Gastrocnemius medialis (tissue), 4 donors: ENCODE results near the gene AATK.

ENCODE experiments used
- POLR2A ChIP-seq, 2 donors: fragments of 450-650 bp; IDR thresholded peaks; one replicate each; pipeline ENCODE4 v1.6.1; 2017; ENCODE audit warnings: antibody characterized with exemption in 2 of 2, mild to moderate bottlenecking in 2 of 2, moderate library complexity in 2 of 2
- TF ChIP-seq, protein P1 (sequence below), 5 experiments: fragments of 450-650 bp in 3 of 5; fragments of 200-600 bp in 2 of 5; sonication (generic) in 2 of 5; IDR thresholded peaks in 4 of 5; conservative IDR thresholded peaks in 1 of 5; 1 replicate in 4 of 5; 2 replicates in 1 of 5; pipeline ENCODE4 v1.5.1; 2016 to 2019; ENCODE audit warnings: antibody characterized with exemption in 5 of 5, mild to moderate bottlenecking in 3 of 5, moderate library complexity in 3 of 5

DNA sequence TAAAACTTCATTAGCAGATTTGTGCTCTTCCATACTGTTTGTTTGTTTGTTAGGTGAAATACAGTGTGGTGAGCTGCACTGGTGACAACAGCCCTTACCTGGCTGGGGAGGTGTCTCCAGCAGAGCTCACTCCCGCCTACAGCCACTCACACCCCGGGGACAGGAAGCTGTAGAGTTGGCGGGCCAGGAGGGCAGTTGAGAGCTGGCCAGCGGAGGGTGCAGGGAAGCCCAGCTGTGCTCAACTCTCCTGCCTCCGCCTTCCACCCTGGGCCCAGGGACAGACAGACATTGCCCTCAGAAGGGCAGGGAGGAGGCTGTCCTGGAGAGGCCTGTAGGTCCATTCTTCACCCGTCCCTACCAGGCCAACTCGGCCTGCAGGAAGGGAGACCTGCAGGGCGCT, 49.3 kb downstream of the AATK start:
- TF ChIP-seq, protein P1, sequence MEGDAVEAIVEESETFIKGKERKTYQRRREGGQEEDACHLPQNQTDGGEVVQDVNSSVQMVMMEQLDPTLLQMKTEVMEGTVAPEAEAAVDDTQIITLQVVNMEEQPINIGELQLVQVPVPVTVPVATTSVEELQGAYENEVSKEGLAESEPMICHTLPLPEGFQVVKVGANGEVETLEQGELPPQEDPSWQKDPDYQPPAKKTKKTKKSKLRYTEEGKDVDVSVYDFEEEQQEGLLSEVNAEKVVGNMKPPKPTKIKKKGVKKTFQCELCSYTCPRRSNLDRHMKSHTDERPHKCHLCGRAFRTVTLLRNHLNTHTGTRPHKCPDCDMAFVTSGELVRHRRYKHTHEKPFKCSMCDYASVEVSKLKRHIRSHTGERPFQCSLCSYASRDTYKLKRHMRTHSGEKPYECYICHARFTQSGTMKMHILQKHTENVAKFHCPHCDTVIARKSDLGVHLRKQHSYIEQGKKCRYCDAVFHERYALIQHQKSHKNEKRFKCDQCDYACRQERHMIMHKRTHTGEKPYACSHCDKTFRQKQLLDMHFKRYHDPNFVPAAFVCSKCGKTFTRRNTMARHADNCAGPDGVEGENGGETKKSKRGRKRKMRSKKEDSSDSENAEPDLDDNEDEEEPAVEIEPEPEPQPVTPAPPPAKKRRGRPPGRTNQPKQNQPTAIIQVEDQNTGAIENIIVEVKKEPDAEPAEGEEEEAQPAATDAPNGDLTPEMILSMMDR (IDR thresholded peaks at IDR 0.05 in 4 of 5, conservative IDR thresholded peaks at IDR 0.05 in 1 of 5) = no peak
- TF ChIP-seq POLR2A (IDR thresholded peaks at IDR 0.05) = no peak
